CD4-positive, alpha-beta T cell treated with Interleukin-21 for 1 hour (primary cell): ENCODE measurements around the gene CCDC192.
"Not testable (repeated sequence)": the region's sequence is repeated elsewhere in the genome, so short reads cannot be mapped to it uniquely, and the experiment has no call there.

Experiments
- DNase-seq: peaks from one replicate; pipeline ENCODE4 v3.0.0-alpha.2; 2020

Gene CCDC192

DNA sequence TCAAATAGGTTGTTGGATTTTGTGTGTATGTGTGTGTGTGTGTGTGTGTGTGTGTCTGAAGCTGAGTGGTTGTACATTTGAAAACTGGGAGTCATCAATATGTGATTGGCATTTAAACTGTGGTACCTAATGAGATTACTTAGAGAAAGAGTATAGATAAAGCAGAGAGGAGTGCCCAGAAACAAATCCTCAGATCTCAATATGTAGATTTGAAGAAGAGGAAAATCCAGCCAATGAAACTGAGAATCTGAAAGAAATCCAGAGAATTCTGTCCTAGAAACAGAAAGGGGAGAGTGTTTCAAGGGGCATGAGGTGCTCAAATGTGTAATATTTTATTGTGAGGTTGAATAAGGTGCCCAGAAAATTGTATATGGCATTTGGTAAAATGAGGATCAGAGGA lies 66.2 kb downstream of the CCDC192 start:
- no peak for DNase-seq

- DNase-seq = no peak
Measured at GRCh38 chr5:127770272-127770671, 67.1 kb downstream of the CCDC192 start.

DNA sequence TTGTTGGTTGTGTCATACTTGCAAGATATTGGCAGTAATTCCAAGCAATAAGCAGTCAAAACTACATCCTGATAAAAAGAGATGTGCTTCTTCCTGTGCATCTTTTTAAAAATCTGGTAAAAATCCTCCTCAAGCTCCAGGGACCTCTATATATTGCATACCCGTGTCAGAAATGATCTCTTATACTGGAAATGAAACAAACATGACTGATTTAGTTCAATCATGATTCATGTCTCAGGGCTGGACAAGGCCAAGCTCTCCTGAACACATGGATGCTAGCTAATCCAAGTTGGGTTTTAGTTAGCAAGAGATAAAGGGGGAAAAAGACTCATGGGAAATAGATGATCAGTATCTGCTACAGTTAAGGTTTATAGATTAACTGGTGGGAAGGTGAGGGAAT lies 69.3 kb downstream of the CCDC192 start:
- DNase-seq = no peak

DNA sequence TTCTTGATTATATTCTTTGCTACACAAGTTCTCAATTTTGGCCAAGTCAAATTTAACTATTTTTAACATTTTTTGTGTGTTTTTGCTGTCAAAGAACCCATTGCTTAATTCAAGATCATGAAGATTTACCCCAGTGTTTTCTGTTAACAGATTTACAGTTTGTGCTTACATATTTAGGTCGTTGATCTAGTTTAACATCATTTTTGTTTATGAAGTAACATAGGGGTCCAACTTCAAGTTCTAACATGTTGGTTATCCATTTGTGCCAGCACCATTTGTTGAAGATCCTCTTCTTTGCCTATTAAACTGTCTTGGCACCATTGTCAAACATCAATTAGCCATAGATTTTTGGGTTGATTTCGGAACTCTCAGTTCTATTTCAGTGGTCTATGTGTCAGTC lies 71.0 kb downstream of the CCDC192 start:
- no peak for DNase-seq

DNA sequence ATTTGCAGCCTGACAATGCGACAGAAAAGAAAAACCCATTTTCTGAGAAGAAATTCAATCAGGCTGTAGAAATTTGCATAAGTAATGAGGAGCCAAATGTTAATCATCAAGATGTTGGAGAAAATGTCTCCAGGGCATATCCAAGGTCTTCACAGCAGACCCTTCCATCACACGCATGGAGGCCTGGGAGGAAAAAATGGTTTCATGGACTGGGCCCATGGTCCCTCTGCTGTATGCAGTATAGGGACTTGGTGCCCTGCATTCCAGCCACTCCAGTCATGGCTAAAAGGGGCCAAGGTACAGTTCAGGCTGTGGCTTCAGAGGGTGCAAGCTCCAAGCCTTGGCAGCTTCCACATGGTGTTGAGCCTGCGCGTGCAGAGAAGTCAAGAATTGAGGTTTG lies 73.3 kb downstream of the CCDC192 start:
- no peak for DNase-seq

GRCh38 chr5:127777957-127778356 lies 74.8 kb downstream of the CCDC192 start:
- no peak for DNase-seq

DNA sequence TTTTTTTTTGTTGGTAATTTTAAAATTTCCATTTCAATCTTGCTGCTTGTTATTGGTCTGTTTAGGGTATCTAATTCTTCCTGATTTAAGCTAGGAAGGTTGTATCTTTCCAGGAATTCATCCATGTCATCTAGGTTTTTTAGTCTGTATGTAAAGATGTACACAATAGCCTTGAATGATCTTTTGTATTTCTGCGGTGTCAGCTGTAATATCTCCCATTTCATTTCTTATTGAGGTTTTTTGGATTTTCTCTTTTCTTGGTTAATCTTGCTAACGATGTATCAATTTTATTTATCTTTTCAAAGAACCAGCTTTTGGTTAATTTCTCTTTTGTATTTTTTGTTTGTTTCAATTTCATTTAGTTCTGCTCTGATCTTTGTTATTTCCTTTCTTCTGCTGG lies 79.3 kb downstream of the CCDC192 start:
- DNase-seq = not testable (repeated sequence)

DNA sequence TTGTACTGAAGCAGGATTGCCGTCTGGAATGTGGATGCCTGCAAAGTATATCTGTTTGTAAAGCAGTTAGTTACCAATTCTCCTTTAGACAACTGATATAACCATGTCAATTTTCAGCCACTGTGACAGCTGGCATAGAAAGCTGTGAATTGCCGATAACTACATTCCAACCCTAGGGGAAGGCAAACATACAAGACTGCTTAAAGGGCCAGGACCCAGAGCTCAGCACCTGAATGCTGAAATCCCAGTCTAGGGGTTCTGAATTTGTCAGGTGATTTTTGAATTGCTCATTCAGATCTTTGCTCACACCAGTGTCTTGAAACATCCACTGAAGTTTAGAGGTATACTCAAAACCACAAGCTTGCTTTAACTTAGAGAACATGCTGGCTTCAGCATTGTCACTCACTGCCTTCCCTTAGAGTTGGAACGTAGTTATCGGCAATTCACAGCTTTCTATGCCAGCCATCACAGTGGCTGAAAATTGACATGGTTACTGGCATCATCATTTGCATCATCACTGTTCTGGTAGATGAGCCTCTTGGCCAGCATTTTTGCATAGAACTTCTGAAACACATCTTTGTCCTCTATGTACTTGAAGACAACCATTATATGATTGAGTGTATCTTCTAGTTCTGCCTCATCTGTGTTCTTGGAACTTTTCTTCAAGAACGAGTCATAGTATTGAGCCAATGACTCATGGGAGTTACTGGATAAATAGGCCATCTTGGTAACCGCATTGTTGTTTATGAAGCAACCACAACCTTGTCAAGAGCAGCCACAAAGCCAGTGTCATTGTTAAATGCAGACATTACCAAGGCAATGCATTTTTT lies 82.1 kb downstream of the CCDC192 start:
- peak; percentile 40 for DNase-seq

- no peak for DNase-seq
Measured at GRCh38 chr5:127791439-127791838, 88.2 kb downstream of the CCDC192 start.

DNA sequence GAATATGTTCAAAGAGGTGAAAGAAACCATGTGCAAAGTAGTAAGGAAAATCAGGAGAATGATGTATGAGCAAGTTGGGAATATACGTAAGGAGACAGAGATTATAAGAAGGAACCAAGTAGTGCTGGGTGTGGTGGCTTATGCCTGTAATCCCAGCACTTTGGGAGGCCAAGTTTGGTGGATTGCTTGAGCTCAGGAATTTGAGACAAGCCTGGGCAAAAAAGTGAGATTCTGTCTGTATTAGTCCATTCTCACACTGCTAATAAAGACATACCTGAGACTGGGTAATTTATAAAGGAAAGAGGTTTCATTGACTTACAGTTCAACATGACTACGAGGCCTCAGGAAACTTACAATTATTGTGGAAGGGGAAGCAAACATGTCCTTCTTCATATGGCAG lies 88.7 kb downstream of the CCDC192 start:
- DNase-seq = not testable (repeated sequence)

DNA sequence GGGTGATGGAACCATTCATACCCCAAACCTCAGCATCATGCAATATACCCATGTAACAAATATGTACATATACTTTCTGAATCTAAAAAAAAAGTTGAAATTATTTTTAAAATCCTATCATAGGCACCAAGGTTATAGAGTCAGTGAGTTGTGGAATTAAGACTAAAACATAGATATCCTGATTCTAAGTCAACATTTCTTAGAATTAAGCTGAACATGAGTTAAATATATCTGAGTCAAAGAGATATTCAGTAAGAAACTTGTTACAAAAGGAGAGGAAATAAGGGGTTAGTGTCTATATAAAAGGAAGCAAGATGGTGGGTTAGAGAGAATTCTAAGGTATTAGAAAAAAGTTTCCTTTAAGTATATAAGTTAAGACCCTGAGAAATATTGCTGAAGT lies 89.9 kb downstream of the CCDC192 start:
- no peak for DNase-seq

DNA sequence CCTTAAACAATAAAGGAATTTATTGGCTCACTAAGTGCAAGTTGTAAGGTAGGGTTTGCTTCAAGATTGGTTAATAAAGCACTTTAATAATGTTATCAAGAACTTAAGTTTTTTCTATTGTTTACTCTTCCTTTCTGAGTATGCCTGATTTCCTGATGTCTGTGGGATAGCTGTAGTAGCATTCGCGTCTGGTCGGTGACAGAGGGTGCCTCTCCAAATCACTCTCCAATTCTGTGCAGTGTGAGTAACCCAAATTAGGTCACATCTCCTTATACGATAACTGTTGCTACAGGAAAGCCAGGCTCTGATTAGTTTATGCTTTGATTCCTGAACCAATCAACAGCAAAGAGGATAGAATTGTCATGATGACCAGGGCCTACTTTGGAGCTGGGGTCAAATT lies 90.7 kb downstream of the CCDC192 start:
- no peak for DNase-seq

DNA sequence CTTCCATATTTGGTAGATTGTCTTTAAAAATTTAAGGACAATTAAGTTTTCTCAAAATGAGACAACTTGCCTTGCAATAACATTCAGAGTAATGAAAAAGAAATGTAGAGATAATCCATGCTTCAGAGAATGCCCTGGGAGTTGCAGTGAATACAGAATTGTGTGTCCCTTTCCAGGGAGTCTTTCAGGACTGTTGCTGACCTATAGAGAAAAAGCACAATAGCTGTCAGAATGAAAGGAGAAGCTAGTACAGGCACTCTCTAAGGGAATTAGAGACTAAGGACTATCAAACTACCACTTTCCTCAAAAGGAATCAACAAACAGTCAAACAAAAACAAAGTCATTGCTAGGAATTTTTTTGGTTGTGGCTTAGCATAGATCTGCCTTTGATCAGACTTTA lies 93.0 kb downstream of the CCDC192 start:
- DNase-seq = no peak

GRCh38 chr5:127799293-127799905 lies 96.2 kb downstream of the CCDC192 start:
- no peak for DNase-seq

DNA sequence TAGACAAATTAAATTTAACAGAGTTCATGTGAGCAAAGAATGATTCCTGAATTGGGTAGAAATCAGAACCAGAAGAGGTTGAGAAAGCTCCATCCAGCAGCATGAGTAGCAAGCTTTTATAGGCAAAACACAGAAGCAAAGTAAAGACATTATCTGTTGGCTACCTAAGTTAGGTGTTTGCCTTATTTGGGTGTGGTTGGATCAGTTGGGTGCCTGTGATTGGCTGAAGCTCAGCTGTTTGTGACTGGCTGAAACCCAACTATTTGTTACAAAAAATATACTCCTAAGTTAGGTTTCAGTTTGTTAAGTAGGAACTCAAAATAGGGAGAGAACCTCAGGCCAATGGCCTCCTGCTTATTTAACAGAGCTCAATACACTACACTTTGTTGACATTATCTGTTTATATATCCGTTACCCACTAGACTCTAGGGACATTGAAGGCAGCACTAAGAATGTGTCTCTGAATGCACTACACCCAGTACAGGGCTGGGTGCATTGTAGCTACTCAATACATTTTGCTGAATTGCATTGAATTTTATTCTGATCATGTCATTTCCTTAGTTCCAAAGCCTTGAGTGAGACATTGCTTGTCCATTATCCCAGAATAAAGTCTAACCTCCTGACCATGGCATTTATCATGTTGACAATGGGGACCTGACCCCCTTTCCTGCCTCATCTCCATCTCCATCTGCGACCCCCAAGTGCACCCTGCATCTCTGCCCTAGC lies 98.7 kb downstream of the CCDC192 start:
- DNase-seq = no peak

- no peak for DNase-seq
Measured at GRCh38 chr5:127802477-127802865, 99.3 kb downstream of the CCDC192 start.

- DNase-seq = no peak
Measured at GRCh38 chr5:127804886-127805426, 101.8 kb downstream of the CCDC192 start.

DNA sequence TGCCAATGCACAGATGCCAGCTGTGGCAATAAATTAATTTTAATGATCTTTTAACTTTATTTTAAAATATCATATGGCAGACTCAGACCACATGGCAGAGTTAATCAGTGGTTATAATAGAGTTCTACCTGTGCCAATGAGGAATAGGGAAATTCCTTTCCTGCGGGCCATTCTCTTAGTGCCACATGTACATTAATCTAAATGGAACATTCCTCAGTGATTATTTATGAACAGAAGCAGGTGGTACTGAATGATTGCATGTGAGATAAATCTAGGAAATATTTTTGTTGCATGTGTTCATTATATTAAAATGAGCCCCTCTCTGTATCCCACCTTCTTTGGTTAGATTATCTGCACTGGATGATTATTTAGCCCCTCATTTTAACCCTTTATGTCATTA lies 102.3 kb downstream of the CCDC192 start:
- DNase-seq = no peak

- no peak for DNase-seq
Measured at GRCh38 chr5:127806776-127807175, 103.6 kb downstream of the CCDC192 start.

DNA sequence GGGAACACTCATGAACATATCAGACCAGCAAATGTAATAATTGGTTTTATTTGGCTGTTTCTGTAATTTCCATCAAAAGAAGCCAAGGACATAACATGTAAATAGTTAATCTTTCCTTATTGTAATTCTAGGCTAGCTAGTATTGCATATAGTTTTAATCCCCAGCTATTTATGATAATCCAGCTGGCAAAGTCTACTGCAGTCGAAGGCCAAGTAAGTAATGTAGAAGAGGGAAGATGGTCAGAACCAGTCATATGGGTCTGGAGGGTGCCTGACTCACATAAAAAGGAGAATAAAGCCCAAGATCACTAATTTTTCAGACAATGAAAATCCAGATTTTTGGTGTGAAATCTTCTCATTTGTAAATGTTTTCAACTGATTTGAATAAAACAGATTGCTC lies 106.3 kb downstream of the CCDC192 start:
- no peak for DNase-seq

DNA sequence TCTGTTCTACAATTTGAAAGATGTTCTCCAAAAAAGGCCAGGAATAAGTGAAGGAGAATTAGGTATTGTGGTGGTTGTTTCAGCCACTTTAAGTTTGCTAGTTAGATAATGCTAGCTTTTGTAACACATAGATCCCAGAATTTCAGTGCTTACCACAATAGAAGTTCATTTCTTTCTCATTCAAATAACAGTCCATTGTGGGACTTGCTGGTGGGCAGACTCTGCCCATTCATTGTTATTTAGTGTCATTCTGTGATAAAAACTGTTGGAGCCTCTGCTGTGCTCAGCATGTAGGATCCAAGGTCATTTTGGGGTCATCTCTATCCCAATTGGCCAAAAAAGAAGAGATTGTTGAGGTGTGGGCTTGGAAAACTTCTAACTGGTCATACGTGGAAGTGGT lies 106.8 kb downstream of the CCDC192 start:
- no peak for DNase-seq

GRCh38 chr5:127810707-127811490 lies 107.7 kb downstream of the CCDC192 start:
- DNase-seq = no peak

DNA sequence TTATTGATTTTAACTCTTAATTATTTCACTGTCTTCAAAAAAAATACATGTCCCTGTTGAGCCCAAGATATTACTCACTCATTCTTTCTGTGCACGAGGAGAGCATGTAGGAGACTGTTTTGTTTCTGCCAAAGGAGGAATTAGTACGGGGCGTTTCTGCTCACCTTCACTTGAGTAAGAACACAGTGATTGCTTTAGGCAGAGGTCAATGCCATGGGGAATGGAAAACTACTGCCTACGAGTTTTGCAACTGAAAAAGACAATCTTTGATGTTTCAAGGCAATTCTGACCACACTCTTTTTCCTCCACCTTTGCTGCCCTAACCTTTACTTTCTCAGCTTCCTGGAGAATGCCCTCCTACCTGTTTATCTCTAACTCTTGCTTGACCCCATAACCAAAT lies 109.4 kb downstream of the CCDC192 start:
- DNase-seq = no peak
